ENCODE data around the gene NXPH1.
"Not testable (repeated sequence)": the region's sequence is repeated elsewhere in the genome, so short reads cannot be mapped to it uniquely, and the experiment has no call there.

The NXPH1 gene

GRCh38 chr7:8719102-8719501 lies 285.7 kb downstream of the NXPH1 start:
- no peak for TF ChIP-seq CTCF (conservative IDR thresholded peaks at IDR 0.05; ENCODE audit: low read depth, low read length)
- no peak for DNase-seq (ENCODE audit: low read depth)
- no peak overlapping the region for H3K4me3 ChIP-seq (ENCODE audit: low read length)

- peak; percentile 79 for TF ChIP-seq CTCF (conservative IDR thresholded peaks at IDR 0.05; ENCODE audit: low read depth, low read length)
- peak; percentile 0 for DNase-seq (ENCODE audit: low read depth)
- no peak overlapping the region for H3K4me3 ChIP-seq (ENCODE audit: low read length)
These were observed 290.8 kb downstream of the NXPH1 start for GRCh38 chr7:8724080-8724718.

- H3K4me3 ChIP-seq (ENCODE audit: low read length); DNase-seq (ENCODE audit: low read depth): not testable (repeated sequence)
These were observed 298.3 kb downstream of the NXPH1 start for GRCh38 chr7:8731756-8732155.

- H3K4me3 ChIP-seq (ENCODE audit: low read length): no peak overlapping the region
- DNase-seq (ENCODE audit: low read depth): no peak
- no peak for TF ChIP-seq CTCF (conservative IDR thresholded peaks at IDR 0.05; ENCODE audit: low read depth, low read length)
These were observed 306.4 kb downstream of the NXPH1 start for GRCh38 chr7:8739837-8740236.

- H3K4me3 ChIP-seq (ENCODE audit: low read length): no peak overlapping the region
- no peak for TF ChIP-seq CTCF (conservative IDR thresholded peaks at IDR 0.05; ENCODE audit: low read depth, low read length)
- DNase-seq (ENCODE audit: low read depth): no peak
These were observed 309.4 kb downstream of the NXPH1 start for GRCh38 chr7:8742837-8743236.

- no peak for DNase-seq (ENCODE audit: low read depth)
- no peak for TF ChIP-seq CTCF (conservative IDR thresholded peaks at IDR 0.05; ENCODE audit: low read depth, low read length)
- H3K4me3 ChIP-seq (ENCODE audit: low read length): no peak overlapping the region
These were observed 313.9 kb downstream of the NXPH1 start for GRCh38 chr7:8747338-8747737.

GRCh38 chr7:8751557-8752231 lies 318.3 kb downstream of the NXPH1 start:
- H3K4me3 ChIP-seq (ENCODE audit: low read length): no peak overlapping the region
- DNase-seq (ENCODE audit: low read depth): no peak
- no peak for TF ChIP-seq CTCF (conservative IDR thresholded peaks at IDR 0.05; ENCODE audit: low read depth, low read length)

Measured in retinal pigment epithelial cell (primary cell).